ENCODE measurements around the gene ACACB.

ACACB gene

GRCh38 chr12:109261939-109262338 lies 145.6 kb downstream of the ACACB start:
- no peak for DNase-seq

GRCh38 chr12:109263439-109263838 lies 147.1 kb downstream of the ACACB start:
- DNase-seq = no peak

- peak; percentile 92 for DNase-seq
These were observed 147.9 kb downstream of the ACACB start for GRCh38 chr12:109264095-109264942.

GRCh38 chr12:109264943-109265650 lies 148.7 kb downstream of the ACACB start:
- DNase-seq = no peak

- no peak for DNase-seq
These were observed 149.9 kb downstream of the ACACB start for GRCh38 chr12:109266106-109266879.

GRCh38 chr12:109267361-109267760 lies 151.0 kb downstream of the ACACB start:
- DNase-seq = no peak

- no peak for DNase-seq
These were observed 152.5 kb downstream of the ACACB start for GRCh38 chr12:109268896-109269295.

- DNase-seq = no peak
These were observed 153.0 kb downstream of the ACACB start for GRCh38 chr12:109269428-109269827.

- no peak for DNase-seq
These were observed 154.1 kb downstream of the ACACB start for GRCh38 chr12:109270494-109270893.

GRCh38 chr12:109271418-109271817 lies 155.0 kb downstream of the ACACB start:
- DNase-seq = no peak

GRCh38 chr12:109273354-109273753 lies 157.0 kb downstream of the ACACB start:
- DNase-seq = peak; percentile 63

GRCh38 chr12:109274381-109274780 lies 158.0 kb downstream of the ACACB start:
- no peak for DNase-seq

GRCh38 chr12:109275173-109275572 lies 158.8 kb downstream of the ACACB start:
- no peak for DNase-seq

GRCh38 chr12:109276160-109276559 lies 159.8 kb downstream of the ACACB start:
- DNase-seq = no peak

GRCh38 chr12:109277255-109277898 lies 161.0 kb downstream of the ACACB start:
- no peak for DNase-seq

GRCh38 chr12:109277899-109278762 lies 161.7 kb downstream of the ACACB start:
- no peak for DNase-seq

GRCh38 chr12:109278912-109279311 lies 162.5 kb downstream of the ACACB start:
- DNase-seq = no peak

- no peak for DNase-seq
These were observed 163.1 kb downstream of the ACACB start for GRCh38 chr12:109279525-109279924.

GRCh38 chr12:109281452-109281851 lies 165.1 kb downstream of the ACACB start:
- DNase-seq = no peak

- no peak for DNase-seq
These were observed 168.0 kb downstream of the ACACB start for GRCh38 chr12:109284392-109284791.

- DNase-seq = no peak
These were observed 169.9 kb downstream of the ACACB start for GRCh38 chr12:109286252-109286651.

- no peak for DNase-seq
These were observed 170.3 kb downstream of the ACACB start for GRCh38 chr12:109286652-109287051.
